Adrenal gland (tissue), 5 donors: ENCODE results near the gene OR5T1.

Experiments used
- CTCF ChIP-seq, 6 experiments: fragments of 450-650 bp in 4 of 6; fragments of 200-600 bp in 2 of 6; sonication (generic) in 1 of 6; IDR thresholded peaks; 1 replicate in 5 of 6; 2 replicates in 1 of 6; pipeline versions ENCODE4 v1.5.1 to v1.8.0; 2016 to 2021; ENCODE audit warnings: antibody characterized with exemption in 6 of 6, mild to moderate bottlenecking in 2 of 6, moderate library complexity in 1 of 6
- POLR2A ChIP-seq, 2 donors: fragments of 450-650 bp; IDR thresholded peaks; one replicate each; pipeline ENCODE4 v1.6.1; 2017; ENCODE audit warnings: antibody characterized with exemption in 2 of 2, mild to moderate bottlenecking in 2 of 2, moderate library complexity in 1 of 2
- donor health status: DM: no; HTN: no; CAD: no.

- TF ChIP-seq CTCF (IDR thresholded peaks at IDR 0.05) (no peak), POLR2A (IDR thresholded peaks at IDR 0.05) (no peak)
Observed at GRCh38 chr11:56296898-56297297, 22.9 kb downstream of the OR5T1 start.
